PC-3 (cell line): ENCODE results near the gene AKAP13. TPM values are rescaled to one million over a fixed set of nuclear protein-coding genes. Genes with fewer than 3 reads are reported as not detected.

Experiments
- ATAC-seq: fragments of 200-7000 bp; cut with Tn5 transposase; 2 replicates; pipeline ENCODE4 v1.9.1; 2020; ENCODE audit warnings: mild to moderate bottlenecking, moderate library complexity
- BruUV-seq: library from RNA; stranded (reverse); fragments of 400-500 nt; replicated peaks from 2 replicates; lab custom pipeline; 2021; lab: Mats Ljungman, UMichigan
- CTCF ChIA-PET: fragments of 300-600 bp; sonication (Branson Sonifier 250); formaldehyde crosslinking; loops from one replicate; lab custom pipeline; 2022; ENCODE audit warnings: antibody characterized with exemption; lab: Charles Lee
- POLR2A ChIA-PET: fragments of 300-600 bp; sonication (Branson Sonifier 250); formaldehyde crosslinking; loops from one replicate; lab custom pipeline; 2022; ENCODE audit warnings: antibody characterized with exemption; ENCODE audit not compliant: unreplicated experiment; lab: Charles Lee
- DNase-seq: peaks from one replicate; pipeline ENCODE4 v3.0.0-alpha.2; 2015
- H2AFZ ChIP-seq: fragments of 300-600 bp; sonication (generic); 2 replicates; pipeline ENCODE4 v1.6.0; 2016; ENCODE audit warnings: antibody characterized with exemption, low read length
- H3F3A ChIP-seq: fragments of 300-600 bp; sonication (generic); one replicate; pipeline ENCODE4 v1.6.0; 2017; ENCODE audit warnings: antibody characterized with exemption, low read length, control low read depth, mild to moderate bottlenecking; ENCODE audit not compliant: unreplicated experiment
- H3K27ac ChIP-seq: fragments of 300-600 bp; sonication (generic); 2 replicates; pipeline ENCODE4 v1.5.1; 2016; ENCODE audit warnings: mild to moderate bottlenecking, low read length
- H3K27me3 ChIP-seq: fragments of 300-600 bp; sonication (generic); 2 replicates; pipeline ENCODE4 v1.6.1; 2016; ENCODE audit warnings: low read length, mixed read lengths
- H3K36me3 ChIP-seq: fragments of 300-600 bp; sonication (generic); 2 replicates; pipeline ENCODE4 v1.6.1; 2016; ENCODE audit warnings: low read depth, mixed run types, low read length, mixed read lengths
- H3K4me1 ChIP-seq: fragments of 300-600 bp; sonication (generic); 2 replicates; pipeline ENCODE4 v1.5.1; 2016; ENCODE audit warnings: low read length; ENCODE audit not compliant: insufficient read depth
- H3K4me2 ChIP-seq: fragments of 300-600 bp; sonication (generic); 2 replicates; pipeline ENCODE4 v1.6.0; 2016; ENCODE audit warnings: low read length
- H3K4me3 ChIP-seq: fragments of 300-600 bp; sonication (generic); 2 replicates; pipeline ENCODE4 v1.5.1; 2016; ENCODE audit warnings: mild to moderate bottlenecking, low read length, mixed read lengths
- H3K79me2 ChIP-seq: fragments of 300-600 bp; sonication (generic); 2 replicates; pipeline ENCODE4 v1.6.1; 2017; ENCODE audit warnings: low read length, mixed read lengths
- H3K9ac ChIP-seq: fragments of 300-600 bp; sonication (generic); 2 replicates; pipeline ENCODE4 v1.6.0; 2016; ENCODE audit warnings: mild to moderate bottlenecking, low read length
- H3K9me2 ChIP-seq: fragments of 300-600 bp; sonication (generic); replicated peaks from 2 replicates; pipeline ENCODE4 v1.6.1; 2016; ENCODE audit warnings: mixed run types, low read length, mixed read lengths
- H3K9me3 ChIP-seq: fragments of 300-600 bp; sonication (generic); 2 replicates; pipeline ENCODE4 v1.6.1; 2016; ENCODE audit warnings: low read length, mixed read lengths
- H4K20me1 ChIP-seq: fragments of 300-600 bp; sonication (generic); 2 replicates; pipeline ENCODE4 v1.6.1; 2016; ENCODE audit warnings: low read length, mixed read lengths
- CTCF ChIP-seq: fragments of 300-600 bp; sonication (generic); conservative IDR thresholded peaks from 2 replicates; pipeline ENCODE4 v1.5.1; 2017; ENCODE audit warnings: antibody characterized with exemption, low read depth, mild to moderate bottlenecking, low read length
- EZH2 ChIP-seq: fragments of 300-600 bp; sonication (generic); IDR thresholded peaks from one replicate; pipeline ENCODE4 v1.6.1; 2017; ENCODE audit warnings: antibody characterized with exemption, mild to moderate bottlenecking, low read length; ENCODE audit not compliant: unreplicated experiment
- EZH2phosphoT487 ChIP-seq: fragments of 300-600 bp; sonication (generic); IDR thresholded peaks from 2 replicates; pipeline ENCODE4 v1.6.1; 2018; ENCODE audit warnings: mild to moderate bottlenecking, antibody characterized with exemption, low read length, borderline replicate concordance
- intact Hi-C: fragments of 100-400 bp; cut with micrococcal nuclease; formaldehyde crosslinking; loops from 2 replicates; pipeline ENCODE4 v1.9.0; 2023
- total RNA-seq: library from RNA; depleted of rRNA; stranded (reverse); fragments of >200 nt; gene quantifications from 2 replicates; pipeline ENCODE4 v1.2.3, GENCODE V29; 2014

Gene AKAP13
- total RNA-seq, 1 experiment from 2014 or later: 36.8 TPM

DNA sequence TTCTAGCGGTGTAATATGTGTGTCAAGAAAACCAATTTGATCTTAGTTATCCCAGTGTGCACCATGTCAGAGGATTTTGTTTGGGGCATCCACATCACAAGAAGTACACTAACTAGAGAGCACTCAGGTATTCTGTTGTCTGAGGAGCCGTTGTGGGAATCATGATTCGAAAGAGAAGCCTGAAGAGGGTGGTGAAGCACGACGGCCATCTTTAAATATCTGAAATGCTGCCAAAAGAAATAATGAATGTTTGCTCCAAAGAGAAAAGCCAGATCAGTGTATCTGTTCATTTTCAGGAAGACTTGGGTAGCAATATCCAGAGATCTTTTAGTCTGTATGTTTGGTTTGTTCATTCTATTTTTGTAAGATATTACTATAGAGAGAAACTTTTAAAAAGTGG is 233.7 kb downstream of the AKAP13 start:
- Histone ChIP-seq H3K36me3 (no peaks in the 10 kb centered on the region), H4K20me1 (no peaks in the 10 kb centered on the region), H2AFZ (no peak overlapping the region), H3K9me2 (no peaks in the 10 kb centered on the region), H3K4me3 (no peak overlapping the region), H3F3A (no peaks in the 10 kb centered on the region), H3K4me2 (no peak overlapping the region), H3K79me2 (0 out of 2 replicates have a peak, but pooled peaks cover 6% of the 10 kb centered on the region), H3K9ac (no peak overlapping the region), H3K27me3 (no peaks in the 10 kb centered on the region), H3K9me3 (no peaks in the 10 kb centered on the region), H3K27ac (no peak overlapping the region), H3K4me1 (no peaks in the 10 kb centered on the region; the same call in 1 of the 2 replicates)
- BruUV-seq: no TSS peak
- ChIA-PET POLR2A (interaction anchor here (0.6 kb wide), 1 partner anchor 10 kb away, joined by 4 read pairs; no protein-coding TSS in a partner anchor), CTCF (no interaction called here)
- no peak for ATAC-seq
- intact Hi-C loops: no loop called here
- no peak for DNase-seq
- no peak for TF ChIP-seq EZH2phosphoT487
- TF ChIP-seq EZH2: no peak
- TF ChIP-seq CTCF: no peak

DNA sequence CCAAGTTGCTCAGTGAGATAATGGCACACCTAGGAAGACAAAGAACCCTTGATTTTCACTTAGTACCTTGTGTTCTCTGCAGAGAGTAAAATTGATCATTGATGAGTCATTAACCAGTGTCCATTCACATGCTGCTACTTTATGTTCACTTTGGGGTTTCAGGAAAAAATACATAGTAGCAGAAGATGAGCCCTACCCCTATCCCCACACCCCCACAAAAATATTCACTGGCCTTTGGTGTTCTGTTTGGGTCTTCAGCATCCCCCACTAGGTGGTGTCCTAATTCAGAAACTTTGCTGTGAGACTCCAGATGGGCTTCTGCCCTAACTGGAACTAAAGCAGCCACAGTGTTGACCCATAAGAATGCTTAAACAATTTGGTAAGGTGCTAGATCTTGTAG is 235.5 kb downstream of the AKAP13 start:
- peak; percentile 66 for TF ChIP-seq CTCF
- TF ChIP-seq EZH2phosphoT487: no peak
- TF ChIP-seq EZH2: no peak
- Histone ChIP-seq H4K20me1 (no peaks in the 10 kb centered on the region), H3K79me2 (no peaks in the 10 kb centered on the region), H3F3A (no peaks in the 10 kb centered on the region), H3K9me3 (no peaks in the 10 kb centered on the region), H3K4me3 (no peak overlapping the region), H3K9me2 (no peaks in the 10 kb centered on the region), H3K4me2 (no peak overlapping the region), H3K9ac (no peak overlapping the region), H3K4me1 (no peaks in the 10 kb centered on the region), H3K27ac (no peak overlapping the region), H3K36me3 (no peaks in the 10 kb centered on the region), H2AFZ (no peak overlapping the region), H3K27me3 (no peaks in the 10 kb centered on the region)
- ChIA-PET POLR2A (no interaction called here), CTCF (no interaction called here)
- no TSS peak for BruUV-seq
- DNase-seq: peak; percentile 38
- intact Hi-C loops: no loop called here
- peak; percentile 29; the same call in 1 of the 2 replicates for ATAC-seq

- ChIA-PET POLR2A (no interaction called here), CTCF (no interaction called here)
- Histone ChIP-seq H3K4me1 (no peaks in the 10 kb centered on the region), H4K20me1 (no peaks in the 10 kb centered on the region), H3K27me3 (no peaks in the 10 kb centered on the region), H3K27ac (no peak overlapping the region), H3K9ac (no peak overlapping the region), H3K79me2 (no peaks in the 10 kb centered on the region), H3K36me3 (no peaks in the 10 kb centered on the region), H2AFZ (no peak overlapping the region), H3K9me2 (no peaks in the 10 kb centered on the region), H3F3A (no peaks in the 10 kb centered on the region), H3K9me3 (no peaks in the 10 kb centered on the region), H3K4me3 (no peak overlapping the region), H3K4me2 (no peak overlapping the region)
- BruUV-seq: no TSS peak
- DNase-seq: no peak
- ATAC-seq: no peak
- intact Hi-C loops: no loop called here
- TF ChIP-seq EZH2 (no peak), CTCF (no peak), EZH2phosphoT487 (no peak)
Observed at GRCh38 chr15:85616549-85617110, 236.2 kb downstream of the AKAP13 start.
